GM21390 (cell line): Measurements from ENCODE around the gene SLC5A2.
A peak's percentile ranks its signal among the peaks of the same experiment; 100 is the strongest.
"Not testable (repeated sequence)": the region's sequence is repeated elsewhere in the genome, so short reads cannot be mapped to it uniquely, and the experiment has no call there.

Experiments used
- ATAC-seq: cut with Tn5 transposase; IDR thresholded peaks from one replicate; pipeline ENCODE4 v1.9.1; 2021; ENCODE audit not compliant: unreplicated experiment

The SLC5A2 gene

DNA sequence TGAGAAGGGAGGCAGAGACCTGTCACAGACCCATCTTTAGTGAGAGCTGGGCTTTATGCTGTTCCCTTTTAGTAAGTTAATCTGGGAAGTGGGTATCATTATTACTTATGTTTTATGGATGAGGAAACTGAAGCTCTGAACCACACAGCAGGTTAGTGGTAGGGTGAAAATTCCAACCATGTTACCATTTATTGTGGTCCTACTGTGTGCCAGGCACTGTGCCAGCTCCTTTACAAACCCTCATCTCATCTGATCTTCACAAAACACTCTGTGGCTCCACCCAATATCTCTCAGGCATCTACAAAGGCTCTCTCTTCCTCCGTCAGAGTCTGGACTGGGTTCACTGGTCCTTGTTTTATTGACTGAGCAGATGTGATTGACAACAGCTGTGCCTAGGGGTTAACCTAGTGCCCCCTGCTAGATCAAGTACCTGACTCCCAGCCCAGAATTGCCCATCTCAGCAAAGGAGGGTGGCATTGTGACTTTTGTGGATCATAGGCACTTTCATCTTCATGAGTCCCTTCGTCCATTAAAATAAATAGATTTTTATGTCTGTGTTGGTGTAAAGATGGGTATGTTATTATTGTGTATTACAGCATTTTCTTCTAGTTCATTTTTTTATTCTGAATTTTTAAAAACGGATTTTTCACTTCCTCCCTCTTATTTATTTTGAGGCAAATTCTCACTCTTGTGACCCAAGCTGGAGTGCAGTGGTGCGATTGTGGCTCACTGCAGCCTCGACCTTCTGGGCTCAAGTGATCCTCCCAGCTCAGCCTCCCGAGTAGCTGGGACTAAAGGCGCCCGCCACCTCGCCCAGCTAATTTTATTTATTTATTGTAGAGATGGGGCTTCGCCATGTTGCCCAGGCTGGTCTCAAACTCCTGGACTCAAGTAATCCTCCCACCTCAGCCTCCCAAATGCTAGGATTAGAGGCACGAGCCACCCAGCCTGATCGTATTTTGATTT is 7.9 kb upstream of the SLC5A2 start:
- ATAC-seq: no peak

- ATAC-seq: no peak
These were observed 7.0 kb upstream of the SLC5A2 start for GRCh38 chr16:31475946-31476302.

- ATAC-seq: peak; percentile 67
These were observed 6.4 kb upstream of the SLC5A2 start for GRCh38 chr16:31476303-31477219.

DNA sequence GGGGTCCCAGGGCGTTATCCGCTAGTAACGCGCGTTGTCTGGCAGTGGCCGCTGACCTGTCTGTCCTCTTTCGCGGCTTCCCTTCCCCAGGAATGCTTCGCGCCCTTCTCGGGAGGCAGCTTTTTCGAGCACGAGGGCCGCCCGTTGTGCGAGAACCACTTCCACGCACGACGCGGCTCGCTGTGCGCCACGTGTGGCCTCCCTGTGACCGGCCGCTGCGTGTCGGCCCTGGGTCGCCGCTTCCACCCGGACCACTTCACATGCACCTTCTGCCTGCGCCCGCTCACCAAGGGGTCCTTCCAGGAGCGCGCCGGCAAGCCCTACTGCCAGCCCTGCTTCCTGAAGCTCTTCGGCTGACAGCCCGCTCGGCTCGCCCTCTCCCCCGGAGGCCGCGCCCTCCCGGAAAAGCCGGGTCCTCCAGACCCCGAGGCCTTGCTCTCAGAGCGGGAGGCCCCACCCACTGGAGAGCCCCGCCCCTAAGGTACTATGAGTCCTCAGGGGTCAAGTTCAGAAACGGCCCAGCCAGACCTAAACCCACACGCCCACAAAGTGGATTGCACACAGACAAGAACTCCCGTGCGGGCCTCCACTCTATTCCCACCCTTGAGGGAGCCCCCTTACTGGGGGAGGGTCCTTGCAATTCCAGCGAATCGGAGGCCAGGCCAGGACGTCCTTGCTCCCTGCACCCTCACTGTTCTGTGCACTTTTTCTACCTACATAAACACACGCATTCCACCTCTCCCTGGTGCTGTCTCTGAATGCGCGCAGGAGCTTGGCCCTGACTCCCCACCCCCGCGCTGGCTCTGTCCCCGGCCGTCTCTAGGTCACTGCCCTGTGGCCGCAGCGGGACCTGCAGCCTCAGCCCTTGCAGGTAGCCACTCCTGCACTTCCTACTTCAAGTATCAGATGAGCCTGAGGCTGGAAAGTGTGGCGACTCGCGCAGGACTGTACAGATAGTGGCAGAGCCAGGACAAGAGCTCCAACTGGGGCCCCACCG is 5.4 kb upstream of the SLC5A2 start:
- peak; percentile 26 for ATAC-seq

GRCh38 chr16:31478956-31479355 is 4.0 kb upstream of the SLC5A2 start:
- no peak for ATAC-seq

DNA sequence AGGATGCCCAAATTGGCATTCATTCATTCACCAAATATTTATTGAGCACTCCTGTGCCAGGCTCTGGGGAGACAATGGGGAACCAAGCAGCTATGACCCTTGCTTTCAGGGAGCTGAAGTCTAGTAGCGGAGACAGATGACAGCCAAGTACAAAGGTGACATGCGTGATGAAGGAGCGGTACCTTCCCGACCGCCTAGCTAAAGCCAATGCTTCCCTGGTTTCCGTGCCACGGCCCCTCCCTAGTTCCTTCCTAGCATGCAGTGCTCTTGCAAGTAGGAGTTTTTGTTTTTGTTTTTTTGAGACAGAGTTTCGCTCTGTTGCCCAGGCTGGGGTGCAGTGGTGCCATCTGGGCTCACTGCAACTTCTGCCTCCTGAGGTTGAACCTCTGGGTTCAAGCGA is 3.2 kb upstream of the SLC5A2 start:
- no peak for ATAC-seq

DNA sequence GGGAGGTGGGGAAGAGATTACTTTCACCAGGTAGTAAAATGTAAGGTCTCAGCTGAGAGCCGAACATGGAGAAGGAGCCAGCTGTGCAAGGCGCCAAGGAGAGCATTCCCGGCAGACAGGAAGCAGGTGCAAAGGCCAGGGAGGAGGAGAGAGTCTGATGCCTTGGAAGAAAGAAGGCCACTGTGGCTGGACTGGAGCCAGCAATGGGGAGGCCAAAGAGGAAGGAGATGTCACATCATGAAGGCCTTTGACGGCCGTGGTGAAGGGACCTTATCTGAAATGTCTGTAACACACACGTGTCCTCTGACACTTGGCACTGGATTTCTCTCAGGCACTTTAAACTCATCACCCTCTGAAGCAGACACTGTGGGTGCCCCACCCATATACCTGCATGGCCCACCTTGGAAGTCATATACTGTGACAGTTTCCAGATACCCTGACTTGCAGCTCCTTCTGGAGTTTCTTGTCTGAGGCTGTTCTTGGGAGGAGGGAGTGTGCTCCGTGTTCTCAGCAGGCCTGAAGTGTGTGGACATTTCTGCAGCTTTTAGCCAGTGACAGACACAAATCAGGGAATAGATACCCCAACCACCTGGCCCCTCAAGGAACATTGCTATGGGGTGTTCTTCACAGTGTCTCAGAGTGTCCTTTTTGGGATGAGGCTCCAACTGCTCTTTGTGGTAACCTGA is 1.9 kb upstream of the SLC5A2 start:
- no peak for ATAC-seq

GRCh38 chr16:31484048-31484447 is 1.1 kb downstream of the SLC5A2 start:
- ATAC-seq: not testable (repeated sequence)

DNA sequence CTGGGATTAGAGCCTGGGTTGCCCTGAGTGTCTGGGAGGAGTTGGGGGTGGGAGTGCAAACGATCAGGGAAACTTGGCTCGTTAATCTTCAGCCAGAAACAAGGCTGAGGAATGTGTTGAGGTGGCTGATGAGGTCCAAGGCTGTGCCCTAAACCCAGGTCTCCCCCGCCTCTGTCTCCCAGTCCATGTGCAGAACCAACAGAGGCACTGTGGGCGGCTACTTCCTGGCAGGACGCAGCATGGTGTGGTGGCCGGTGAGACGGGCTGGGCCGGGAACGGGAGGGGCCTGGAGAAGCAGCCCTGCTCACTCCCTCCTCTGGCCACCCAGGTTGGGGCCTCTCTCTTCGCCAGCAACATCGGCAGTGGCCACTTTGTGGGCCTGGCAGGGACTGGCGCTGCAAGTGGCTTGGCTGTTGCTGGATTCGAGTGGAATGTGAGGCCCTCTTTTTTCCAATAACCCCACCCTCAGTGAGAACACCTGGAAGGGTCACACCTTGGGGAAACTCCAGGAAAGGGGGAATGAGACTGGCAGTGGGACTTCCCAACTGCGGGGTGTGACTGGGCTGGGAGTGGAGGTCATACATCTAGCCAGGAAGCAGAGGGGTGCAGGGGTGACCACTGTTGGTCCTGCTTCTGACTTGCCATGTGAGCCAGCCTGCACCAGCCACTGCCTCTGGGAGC is 1.7 kb downstream of the SLC5A2 start:
- no peak for ATAC-seq

DNA sequence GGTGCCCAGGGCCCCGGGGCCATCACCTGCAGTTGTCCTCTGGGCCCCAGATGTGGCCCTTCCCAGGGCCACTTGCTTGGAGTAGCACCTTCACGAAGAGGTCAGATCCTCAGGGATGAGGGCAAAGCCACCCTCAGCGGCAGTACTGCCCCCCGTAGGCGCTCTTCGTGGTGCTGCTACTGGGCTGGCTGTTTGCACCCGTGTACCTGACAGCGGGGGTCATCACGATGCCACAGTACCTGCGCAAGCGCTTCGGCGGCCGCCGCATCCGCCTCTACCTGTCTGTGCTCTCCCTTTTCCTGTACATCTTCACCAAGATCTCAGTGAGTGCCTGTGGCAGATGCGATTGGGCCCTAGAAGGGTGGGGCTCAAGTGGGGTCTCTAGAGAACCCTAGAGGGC is 2.6 kb downstream of the SLC5A2 start:
- no peak for ATAC-seq

- ATAC-seq: no peak
These were observed 3.1 kb downstream of the SLC5A2 start for GRCh38 chr16:31486045-31486444.

DNA sequence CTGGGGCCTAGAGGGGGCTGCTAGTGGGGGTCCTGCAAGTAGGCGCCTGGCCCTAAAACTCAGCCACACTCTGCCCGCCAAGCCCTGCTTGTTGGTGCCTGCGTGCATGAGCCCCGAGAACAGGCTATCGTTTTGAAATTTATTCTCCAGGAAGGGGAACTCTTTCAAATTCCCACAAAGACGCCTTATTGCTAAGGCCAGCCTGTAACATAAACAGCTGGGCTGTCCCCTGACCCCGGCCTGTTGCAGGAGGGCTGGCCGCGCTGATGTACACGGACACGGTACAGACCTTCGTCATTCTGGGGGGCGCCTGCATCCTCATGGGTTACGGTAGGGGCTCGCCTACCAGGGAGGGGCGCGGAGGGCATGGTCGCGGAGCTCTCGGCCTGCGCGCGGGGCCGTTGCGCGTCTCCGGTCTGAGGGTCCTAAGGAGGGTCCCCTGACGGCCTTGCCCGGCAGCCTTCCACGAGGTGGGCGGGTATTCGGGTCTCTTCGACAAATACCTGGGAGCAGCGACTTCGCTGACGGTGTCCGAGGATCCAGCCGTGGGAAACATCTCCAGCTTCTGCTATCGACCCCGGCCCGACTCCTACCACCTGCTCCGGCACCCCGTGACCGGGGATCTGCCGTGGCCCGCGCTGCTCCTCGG is 4.3 kb downstream of the SLC5A2 start:
- ATAC-seq: no peak

GRCh38 chr16:31487720-31488467 is 5.0 kb downstream of the SLC5A2 start:
- peak; percentile 85 for ATAC-seq

DNA sequence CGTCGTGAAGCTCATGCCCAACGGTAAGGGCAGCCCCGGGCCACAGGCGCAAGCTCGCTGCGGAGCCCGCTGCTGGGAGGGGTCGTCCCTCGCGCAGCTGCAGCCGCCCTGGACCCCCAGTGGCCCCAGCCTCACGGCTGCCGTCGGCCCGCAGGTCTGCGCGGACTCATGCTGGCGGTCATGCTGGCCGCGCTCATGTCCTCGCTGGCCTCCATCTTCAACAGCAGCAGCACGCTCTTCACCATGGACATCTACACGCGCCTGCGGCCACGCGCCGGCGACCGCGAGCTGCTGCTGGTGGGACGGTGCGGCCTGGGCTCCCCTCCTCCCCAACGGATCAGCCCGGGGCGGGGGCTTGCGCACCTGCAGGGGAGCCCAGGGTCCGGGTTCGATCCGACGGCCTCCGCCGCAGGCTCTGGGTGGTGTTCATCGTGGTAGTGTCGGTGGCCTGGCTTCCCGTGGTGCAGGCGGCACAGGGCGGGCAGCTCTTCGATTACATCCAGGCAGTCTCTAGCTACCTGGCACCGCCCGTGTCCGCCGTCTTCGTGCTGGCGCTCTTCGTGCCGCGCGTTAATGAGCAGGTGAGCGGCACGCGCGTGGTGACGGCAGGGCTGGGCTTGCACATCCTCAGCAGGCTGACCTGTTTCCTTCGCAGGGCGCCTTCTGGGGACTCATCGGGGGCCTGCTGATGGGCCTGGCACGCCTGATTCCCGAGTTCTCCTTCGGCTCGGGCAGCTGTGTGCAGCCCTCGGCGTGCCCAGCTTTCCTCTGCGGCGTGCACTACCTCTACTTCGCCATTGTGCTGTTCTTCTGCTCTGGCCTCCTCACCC is 5.8 kb downstream of the SLC5A2 start:
- ATAC-seq: no peak

GRCh38 chr16:31489298-31489564 is 6.3 kb downstream of the SLC5A2 start:
- no peak for ATAC-seq

- ATAC-seq: no peak
These were observed 7.0 kb downstream of the SLC5A2 start for GRCh38 chr16:31489616-31490584.
